Measurements from ENCODE around the gene ALKBH8. TPM values are rescaled to one million over a fixed set of nuclear protein-coding genes. Genes with fewer than 3 reads are reported as not detected.

Gene ALKBH8
- total RNA-seq, 1 experiment from 2014 or later: 6.8 TPM

DNA sequence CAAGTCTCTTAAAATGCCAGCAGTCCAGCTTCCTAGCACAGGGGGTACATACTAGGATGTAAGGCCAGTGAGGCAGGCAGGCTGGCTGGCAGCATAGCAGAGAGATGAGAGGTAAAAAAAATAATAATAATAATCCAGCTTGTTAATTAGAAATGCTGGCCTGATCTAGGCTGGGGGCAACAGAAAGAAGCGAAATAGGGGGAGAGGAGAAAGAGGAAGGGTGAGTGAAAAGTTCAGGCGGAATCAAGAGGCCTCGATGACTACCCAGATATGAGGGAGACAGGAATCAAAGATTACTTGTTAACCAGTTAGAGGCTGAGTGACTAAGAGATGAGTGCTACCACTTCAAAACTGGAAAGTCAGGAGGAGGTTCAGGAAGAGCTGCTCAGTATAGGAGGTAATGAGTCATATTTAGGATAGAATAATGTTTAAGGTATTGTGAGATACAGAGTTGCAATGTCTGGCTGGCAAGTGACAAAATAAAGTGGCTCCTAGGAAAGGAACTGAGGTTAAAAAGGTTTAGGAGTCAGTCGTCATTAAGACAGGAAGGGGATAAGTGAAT is 2.8 kb downstream of the ALKBH8 start:
- no TSS peak for BruUV-seq (replicated peaks)
- no peak for DNase-seq
- Mint-ChIP-seq H3K4me3 (ENCODE audit: low read depth, unreplicated experiment) (peak overlapping the region; percentile 49), H3K27me3 (ENCODE audit: unreplicated experiment) (no peaks in the 10 kb centered on the region), H3K36me3 (ENCODE audit: insufficient read depth, unreplicated experiment) (peaks cover 17% of the 10 kb centered on the region), H3K9me3 (ENCODE audit: low read depth, unreplicated experiment) (no peaks in the 10 kb centered on the region), H3K27ac (ENCODE audit: unreplicated experiment) (peak overlapping the region; percentile 82), H3K4me1 (ENCODE audit: low read depth, unreplicated experiment) (peaks cover 29% of the 10 kb centered on the region)
- intact Hi-C loops (cut with micrococcal nuclease; ENCODE audit: unreplicated experiment): loop anchor here (1.0 to 5.0 kb wide), 2 partner anchors 127 to 210 kb away; no protein-coding TSS in a partner anchor
- TF ChIP-seq, protein P1, sequence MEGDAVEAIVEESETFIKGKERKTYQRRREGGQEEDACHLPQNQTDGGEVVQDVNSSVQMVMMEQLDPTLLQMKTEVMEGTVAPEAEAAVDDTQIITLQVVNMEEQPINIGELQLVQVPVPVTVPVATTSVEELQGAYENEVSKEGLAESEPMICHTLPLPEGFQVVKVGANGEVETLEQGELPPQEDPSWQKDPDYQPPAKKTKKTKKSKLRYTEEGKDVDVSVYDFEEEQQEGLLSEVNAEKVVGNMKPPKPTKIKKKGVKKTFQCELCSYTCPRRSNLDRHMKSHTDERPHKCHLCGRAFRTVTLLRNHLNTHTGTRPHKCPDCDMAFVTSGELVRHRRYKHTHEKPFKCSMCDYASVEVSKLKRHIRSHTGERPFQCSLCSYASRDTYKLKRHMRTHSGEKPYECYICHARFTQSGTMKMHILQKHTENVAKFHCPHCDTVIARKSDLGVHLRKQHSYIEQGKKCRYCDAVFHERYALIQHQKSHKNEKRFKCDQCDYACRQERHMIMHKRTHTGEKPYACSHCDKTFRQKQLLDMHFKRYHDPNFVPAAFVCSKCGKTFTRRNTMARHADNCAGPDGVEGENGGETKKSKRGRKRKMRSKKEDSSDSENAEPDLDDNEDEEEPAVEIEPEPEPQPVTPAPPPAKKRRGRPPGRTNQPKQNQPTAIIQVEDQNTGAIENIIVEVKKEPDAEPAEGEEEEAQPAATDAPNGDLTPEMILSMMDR (IDR thresholded peaks at IDR 0.05; ENCODE audit: unreplicated experiment): no peak
- CTCF ChIA-PET: interaction anchor here (1.3 to 2.2 kb wide), 2 partner anchors 10 to 126 kb away, joined by 4 to 9 read pairs; no protein-coding TSS in a partner anchor

DNA sequence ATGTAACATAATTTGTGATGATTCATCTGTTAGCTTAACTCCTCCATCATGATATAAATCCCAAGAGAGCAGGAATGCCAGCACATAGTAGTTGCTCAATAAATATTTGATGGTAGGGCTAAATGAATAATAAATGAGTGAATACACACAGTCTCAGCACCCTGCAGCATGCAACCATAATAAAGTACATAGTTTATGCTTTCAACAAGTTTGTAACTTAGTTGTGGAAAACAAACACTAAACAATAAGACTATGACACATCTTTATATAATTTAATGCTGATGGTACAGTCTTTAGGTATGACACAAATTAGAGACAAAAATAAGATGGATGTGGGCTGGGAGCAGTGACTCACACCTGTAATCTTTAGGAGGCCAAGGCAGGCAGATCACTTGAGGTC is 3.8 kb downstream of the ALKBH8 start:
- BruUV-seq (replicated peaks): no TSS peak
- Mint-ChIP-seq H3K4me3 (ENCODE audit: low read depth, unreplicated experiment) (no peak overlapping the region), H3K27ac (ENCODE audit: unreplicated experiment) (peak overlapping the region; percentile 82), H3K9me3 (ENCODE audit: low read depth, unreplicated experiment) (no peaks in the 10 kb centered on the region), H3K36me3 (ENCODE audit: insufficient read depth, unreplicated experiment) (peaks cover 17% of the 10 kb centered on the region), H3K27me3 (ENCODE audit: unreplicated experiment) (no peaks in the 10 kb centered on the region), H3K4me1 (ENCODE audit: low read depth, unreplicated experiment) (peaks cover 29% of the 10 kb centered on the region)
- TF ChIP-seq, protein P1 (IDR thresholded peaks at IDR 0.05; ENCODE audit: unreplicated experiment): no peak
- intact Hi-C loops (cut with micrococcal nuclease; ENCODE audit: unreplicated experiment): loop anchor here (5.0 kb wide), 1 partner anchor 211 kb away; no protein-coding TSS in a partner anchor
- CTCF ChIA-PET: no interaction called here
- DNase-seq: no peak

DNA sequence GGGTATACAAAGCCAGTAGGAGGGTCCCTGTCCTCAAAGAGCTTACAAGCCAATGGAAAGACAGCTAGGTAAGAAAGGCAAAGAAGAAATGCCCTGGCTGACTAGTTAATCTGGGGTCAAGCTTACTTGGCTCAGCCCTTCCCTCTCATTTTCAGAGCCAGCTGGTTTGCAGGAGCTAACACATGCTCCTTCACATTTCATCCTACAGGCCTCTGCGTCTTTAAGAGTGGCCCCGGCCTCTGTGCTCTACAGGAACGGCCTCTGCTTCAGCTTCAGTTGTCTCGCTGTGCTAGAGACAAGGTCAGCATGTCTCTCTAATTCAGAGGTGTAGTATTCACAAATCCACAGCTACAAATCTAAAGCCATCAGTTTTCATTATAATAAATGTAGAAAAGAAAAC is 15.2 kb downstream of the ALKBH8 start:
- H3K9me3 Mint-ChIP-seq (ENCODE audit: low read depth, unreplicated experiment): no peaks in the 10 kb centered on the region
- H3K36me3 Mint-ChIP-seq (ENCODE audit: insufficient read depth, unreplicated experiment): no peaks in the 10 kb centered on the region
- no peaks in the 10 kb centered on the region for H3K27me3 Mint-ChIP-seq (ENCODE audit: unreplicated experiment)
- H3K4me1 Mint-ChIP-seq (ENCODE audit: low read depth, unreplicated experiment): peaks cover 17% of the 10 kb centered on the region
- no peak overlapping the region for H3K4me3 Mint-ChIP-seq (ENCODE audit: low read depth, unreplicated experiment)
- no TSS peak for BruUV-seq (replicated peaks)
- TF ChIP-seq, protein P1 (IDR thresholded peaks at IDR 0.05; ENCODE audit: unreplicated experiment): no peak
- no peak overlapping the region for H3K27ac Mint-ChIP-seq (ENCODE audit: unreplicated experiment)
- intact Hi-C loops (cut with micrococcal nuclease; ENCODE audit: unreplicated experiment): loop anchor here (1.0 kb wide), 1 partner anchor 26 kb away; no protein-coding TSS in a partner anchor
- CTCF ChIA-PET: no interaction called here
- DNase-seq: no peak

DNA sequence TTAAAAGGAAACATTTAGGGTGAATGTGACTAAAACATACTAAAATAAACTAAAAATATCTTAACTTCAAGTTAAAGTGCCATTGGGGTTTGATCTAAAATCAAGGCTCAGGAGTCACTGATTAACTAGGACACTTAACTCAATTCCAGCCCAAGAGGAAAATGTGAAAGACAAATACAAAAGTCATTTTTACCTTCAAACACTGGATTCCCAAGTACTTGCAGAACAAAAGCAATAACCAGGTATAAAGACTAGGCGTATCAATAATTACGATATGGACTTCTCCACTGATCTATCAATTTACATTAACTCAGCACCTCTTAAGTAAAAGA is 15.6 kb downstream of the ALKBH8 start:
- H3K27ac Mint-ChIP-seq (ENCODE audit: unreplicated experiment): no peak overlapping the region
- no TSS peak for BruUV-seq (replicated peaks)
- H3K9me3 Mint-ChIP-seq (ENCODE audit: low read depth, unreplicated experiment): no peaks in the 10 kb centered on the region
- H3K36me3 Mint-ChIP-seq (ENCODE audit: insufficient read depth, unreplicated experiment): peaks cover under 1% of the 10 kb centered on the region
- H3K4me3 Mint-ChIP-seq (ENCODE audit: low read depth, unreplicated experiment): no peak overlapping the region
- DNase-seq: no peak
- TF ChIP-seq, protein P1 (IDR thresholded peaks at IDR 0.05; ENCODE audit: unreplicated experiment): no peak
- H3K27me3 Mint-ChIP-seq (ENCODE audit: unreplicated experiment): no peaks in the 10 kb centered on the region
- intact Hi-C loops (cut with micrococcal nuclease; ENCODE audit: unreplicated experiment): loop anchor here (1.0 kb wide), 2 partner anchors 26 to 139 kb away; no protein-coding TSS in a partner anchor
- peaks cover 20% of the 10 kb centered on the region for H3K4me1 Mint-ChIP-seq (ENCODE audit: low read depth, unreplicated experiment)
- CTCF ChIA-PET: no interaction called here

Measured in Calu3 (cell line).